HepG2 (cell line): ENCODE data around the gene CLIP2. TPM values are rescaled to one million over a fixed set of nuclear protein-coding genes. Genes with fewer than 3 reads are reported as not detected.

Experiments used
- ATAC-seq: fragments of 200-7000 bp; cut with Tn5 transposase; 3 replicates; pipeline ENCODE4 v1.9.1; 2020; ENCODE audit warnings: mild to moderate bottlenecking, moderate library complexity
- BruUV-seq: library from RNA; stranded (reverse); fragments of 400-500 nt; replicated peaks from 2 replicates; lab custom pipeline; 2021; lab: Mats Ljungman, UMichigan
- CTCF ChIA-PET: fragments of 300-600 bp; formaldehyde crosslinking; extraction: SDS; loops from one replicate; lab custom pipeline; 2021; ENCODE audit warnings: low total read pairs, inconsistent platforms, low intra/inter-chr PET ratio; lab: Yijun Ruan, JAX
- POLR2A ChIA-PET: fragments of 350-600 bp; sonication (Branson Sonifier 250); formaldehyde crosslinking; loops from one replicate; lab custom pipeline; 2020; ENCODE audit warnings: antibody characterized with exemption, inconsistent platforms; lab: Yijun Ruan, JAX
- DNase-seq: peaks from one replicate; pipeline ENCODE4 v3.0.0-alpha.2; 2015; ENCODE audit warnings: low spot score
- FAIRE-seq: peaks from 3 replicates; lab custom pipeline; 2011; peaks lifted over from hg19 to GRCh38; lab: Jason Lieb, UNC
- H2AFZ ChIP-seq: one replicate; pipeline ENCODE4 v1.6.1; 2011; ENCODE audit warnings: low read length, inconsistent platforms
- H3K27ac ChIP-seq: fragments of 300-600 bp; 3 replicates; pipeline ENCODE4 v1.8.0; 2011; ENCODE audit warnings: mixed run types, mild to moderate bottlenecking, mixed read lengths, low read length, inconsistent platforms; ENCODE audit not compliant: insufficient read depth; ENCODE audit errors: extremely low read length
- H3K27me3 ChIP-seq, 2 experiments: fragments of 200-600 bp in 1 of 2; 2 replicates in 1 of 2; 3 replicates in 1 of 2; pipeline versions ENCODE4 v1.6.0 to v1.8.0; 2011; ENCODE audit warnings: low read length in 2 of 2, mild to moderate bottlenecking in 2 of 2, moderate library complexity in 2 of 2, inconsistent platforms in 1 of 2; ENCODE audit not compliant: insufficient read depth in 2 of 2, control insufficient read depth in 1 of 2
- H3K36me3 ChIP-seq, 2 experiments: fragments of 200-600 bp in 1 of 2; replicated peaks in 1 of 2; 2 replicates in 1 of 2; 3 replicates in 1 of 2; pipeline versions ENCODE4 v1.5.1 to v1.8.0; 2011; ENCODE audit warnings: low read length in 2 of 2, inconsistent platforms in 1 of 2; ENCODE audit not compliant: insufficient read depth in 2 of 2, control insufficient read depth in 1 of 2
- H3K4me1 ChIP-seq: 2 replicates; pipeline ENCODE4 v1.5.1; 2012; ENCODE audit warnings: low read length, inconsistent platforms; ENCODE audit not compliant: insufficient read depth
- H3K4me2 ChIP-seq: 2 replicates; pipeline ENCODE4 v1.6.0; 2011; ENCODE audit warnings: low read depth, low read length, inconsistent platforms
- H3K4me3 ChIP-seq, 3 experiments: fragments of 200-600 bp in 1 of 3; sonication (generic), shearing (Covaris generic) in 1 of 3; replicated peaks in 1 of 3; 2 replicates each; pipeline ENCODE4 v1.5.1; 2011 to 2016; ENCODE audit warnings: low read length in 3 of 3, inconsistent platforms in 2 of 3, low read depth in 2 of 3, mild to moderate bottlenecking in 2 of 3, control low read depth in 1 of 3, mixed read lengths in 1 of 3; ENCODE audit not compliant: insufficient read depth in 1 of 3
- H3K79me2 ChIP-seq: one replicate; pipeline ENCODE4 v1.6.1; 2011; ENCODE audit warnings: low read length, inconsistent platforms; ENCODE audit not compliant: insufficient read depth
- H3K9ac ChIP-seq: 2 replicates; pipeline ENCODE4 v1.6.0; 2011; ENCODE audit warnings: mild to moderate bottlenecking, low read depth, low read length, inconsistent platforms; ENCODE audit not compliant: insufficient read depth
- H3K9me3 ChIP-seq: 2 replicates; pipeline ENCODE4 v1.5.1; 2012; ENCODE audit warnings: mild to moderate bottlenecking, low read length
- H4K20me1 ChIP-seq: 2 replicates; pipeline ENCODE4 v1.6.0; 2011; ENCODE audit warnings: inconsistent platforms, mild to moderate bottlenecking, low read length, moderate library complexity; ENCODE audit not compliant: insufficient read depth
- AHR ChIP-seq: IDR thresholded peaks from 2 replicates; pipeline ENCODE4 v1.6.1; 2018; ENCODE audit warnings: missing genetic modification reagents, missing compliant biosample characterization
- CHCHD3 ChIP-seq: sonication (generic); formaldehyde crosslinking; IDR thresholded peaks from 2 replicates; pipeline ENCODE4 v1.8.0; 2022; ENCODE audit warnings: mild to moderate bottlenecking, missing genetic modification reagents, moderate library complexity
- CREM ChIP-seq, 2 experiments: sonication (generic) in 1 of 2; formaldehyde crosslinking in 1 of 2; IDR thresholded peaks; 2 replicates each; pipeline versions ENCODE4 v1.4.0 to v1.6.1; 2016 to 2020; ENCODE audit warnings: antibody characterized with exemption in 1 of 2, mild to moderate bottlenecking in 1 of 2, missing genetic modification reagents in 1 of 2
- DRAP1 ChIP-seq: IDR thresholded peaks from 2 replicates; pipeline ENCODE4 v1.6.1; 2016; ENCODE audit warnings: missing genetic modification reagents, missing compliant biosample characterization
- ETV6 ChIP-seq: sonication (generic); formaldehyde crosslinking; conservative IDR thresholded peaks from 2 replicates; pipeline ENCODE4 v1.4.0; 2020; ENCODE audit warnings: missing genetic modification reagents
- HIC2 ChIP-seq: sonication (generic); formaldehyde crosslinking; IDR thresholded peaks from 2 replicates; pipeline ENCODE4 v1.9.0; 2022; ENCODE audit warnings: low read depth, missing genetic modification reagents
- KAT2B ChIP-seq: fragments of 150-350 bp; IDR thresholded peaks from 2 replicates; pipeline ENCODE4 v1.6.1; 2014; ENCODE audit warnings: low read depth, low read length, borderline replicate concordance
- MAZ ChIP-seq, 2 experiments: sonication (generic) in 1 of 2; formaldehyde crosslinking in 1 of 2; IDR thresholded peaks; 2 replicates each; pipeline versions ENCODE4 v1.5.0 to v1.6.1; 2012 to 2020; ENCODE audit warnings: low read depth in 2 of 2, mild to moderate bottlenecking in 2 of 2, borderline replicate concordance in 1 of 2, improper control_type of control experiment in 1 of 2, low read length in 1 of 2, missing genetic modification reagents in 1 of 2, moderate library complexity in 1 of 2
- MEIS2 ChIP-seq: sonication (generic); formaldehyde crosslinking; IDR thresholded peaks from 2 replicates; pipeline ENCODE4 v1.9.0; 2021; ENCODE audit warnings: mild to moderate bottlenecking, missing genetic modification reagents
- MIER3 ChIP-seq: IDR thresholded peaks from 2 replicates; pipeline ENCODE4 v1.6.1; 2016; ENCODE audit warnings: missing compliant biosample characterization, borderline replicate concordance
- POLR2G ChIP-seq: fragments of 200-400 bp; formaldehyde crosslinking; IDR thresholded peaks from 2 replicates; pipeline ENCODE4 v1.6.1; 2018; ENCODE audit warnings: mild to moderate bottlenecking, low read depth, low read length, moderate library complexity
- PRDM15 ChIP-seq: sonication (generic); formaldehyde crosslinking; IDR thresholded peaks from 2 replicates; pipeline ENCODE4 v1.4.0; 2020; ENCODE audit warnings: missing genetic modification reagents
- TCF7L2 ChIP-seq: IDR thresholded peaks from 2 replicates; pipeline ENCODE4 v1.6.1; 2011; ENCODE audit warnings: mild to moderate bottlenecking, low read depth, low read length, moderate library complexity
- TSC22D2 ChIP-seq: sonication (generic); formaldehyde crosslinking; IDR thresholded peaks from 2 replicates; pipeline ENCODE4 v1.5.1; 2020; ENCODE audit warnings: missing genetic modification reagents, mild to moderate bottlenecking, borderline replicate concordance
- ZNF326 ChIP-seq: sonication (generic); formaldehyde crosslinking; IDR thresholded peaks from 2 replicates; pipeline ENCODE4 v1.4.0; 2020; ENCODE audit warnings: missing genetic modification reagents, borderline replicate concordance
- ZNF446 ChIP-seq: sonication (generic); formaldehyde crosslinking; IDR thresholded peaks from 2 replicates; pipeline ENCODE4 v1.5.0; 2020; ENCODE audit warnings: mild to moderate bottlenecking, missing genetic modification reagents
- ZNF710 ChIP-seq: sonication (generic); formaldehyde crosslinking; IDR thresholded peaks from 2 replicates; pipeline ENCODE4 v1.5.0; 2020; ENCODE audit warnings: mild to moderate bottlenecking, missing genetic modification reagents, borderline replicate concordance
- WGBS: methylation state at CpG from one replicate; pipeline ENCODE4 v1.1.6; 2017; ENCODE audit warnings: low lambda C conversion rate; 5-methylcytosine and 5-hydroxymethylcytosine counted together
- in situ Hi-C: cut with HindIII; loops from 2 replicates; pipeline ENCODE4 v1.10.0; 2017; ENCODE audit warnings: low pct_unique_long_range_greater_than_20kb; ENCODE audit not compliant: extremely low pct_ligation_motif_present
- intact Hi-C: fragments of 100-400 bp; cut with micrococcal nuclease; formaldehyde crosslinking; loops from one replicate; pipeline ENCODE4 v1.10.0; 2022; ENCODE audit not compliant: unreplicated experiment
- polyA plus RNA-seq, 8 experiments: library from polyadenylated mRNA; depleted of rRNA in 3 of 8; stranded (reverse) in 7 of 8; unstranded in 1 of 8; fragments of >200 nt; fragmentation: Illumina TruSeq in 4 of 8; extraction: Trizol in 4 of 8; gene quantifications; 2 replicates each; pipeline versions ENCODE4 v1.2.1 to v1.2.3, GENCODE V29; 2011 to 2016; ENCODE audit warnings: low read depth in 4 of 8, missing spikeins in 1 of 8, mixed read lengths in 1 of 8; ENCODE audit not compliant: insufficient read depth in 1 of 8
- total RNA-seq, 5 experiments: library from RNA; depleted of rRNA; stranded (reverse); fragments of >200 nt; fragmentation: Illumina TruSeq; extraction: Trizol; gene quantifications; 2 replicates each; pipeline ENCODE4 v1.2.3, GENCODE V29; 2016; ENCODE audit warnings: low read depth in 1 of 5

Gene CLIP2
- total and polyA plus RNA-seq, 2 of the 13 experiments (the other 11 are each of a cell fraction or from before 2014, with no cell fraction given) = 6.5 to 17.4 TPM

GRCh38 chr7:74350751-74351150 is 61.5 kb downstream of the CLIP2 start:
- intact Hi-C loops (no loop called here), in situ Hi-C loops (no loop called here)
- H3K9me3 ChIP-seq = no peaks in the 10 kb centered on the region
- no peak for ATAC-seq
- H2AFZ ChIP-seq = no peak overlapping the region
- peaks cover 9 to 12% of the 10 kb centered on the region in 2 experiments; a peak in 4 of 5 replicates for H3K36me3 ChIP-seq
- 94% methylated on average over 1 of the region's 1 CpG for WGBS
- no peak overlapping the region for H3K4me2 ChIP-seq
- no TSS peak for BruUV-seq
- no peaks in the 10 kb centered on the region for H3K27me3 ChIP-seq
- no peaks in the 10 kb centered on the region for H3K79me2 ChIP-seq
- FAIRE-seq = no peak
- no peak for DNase-seq
- ChIA-PET POLR2A (no interaction called here), CTCF (no interaction called here)
- H3K4me3 ChIP-seq = no peak overlapping the region
- no peak overlapping the region for H3K9ac ChIP-seq
- no peaks in the 10 kb centered on the region for H3K4me1 ChIP-seq
- no peak overlapping the region for H3K27ac ChIP-seq
- no peaks in the 10 kb centered on the region for H4K20me1 ChIP-seq
- TF ChIP-seq KAT2B (no peak), CREM (IDR thresholded peaks at IDR 0.05) (no peak), CREM (CRISPR knock-in tag; IDR thresholded peaks at IDR 0.05) (no peak), MIER3 (CRISPR knock-in tag) (no peak), PRDM15 (no peak), HIC2 (no peak), ZNF710 (CRISPR knock-in tag) (no peak), POLR2G (no peak), CHCHD3 (no peak), ZNF326 (CRISPR knock-in tag) (no peak), DRAP1 (no peak), AHR (no peak), TCF7L2 (no peak), ETV6 (no peak), ZNF446 (no peak), MAZ (IDR thresholded peaks at IDR 0.05; ENCODE audit: borderline replicate concordance, low read depth, low read length) (no peak), MAZ (CRISPR knock-in tag; IDR thresholded peaks at IDR 0.05; ENCODE audit: low read depth) (no peak), TSC22D2 (CRISPR knock-in tag) (no peak), MEIS2 (no peak)
